ENCODE measurements around the gene SPATA19.

Gene SPATA19

GRCh38 chr11:133860151-133860550 lies 14.8 kb upstream of the SPATA19 start:
- TF ChIP-seq POLR2AphosphoS5 (IDR thresholded peaks at IDR 0.05; ENCODE audit: low read depth, low read length) (no peak), REST (IDR thresholded peaks at IDR 0.05; ENCODE audit: insufficient read depth in 1 of 2, low read depth in 2 of 2, low read length in 2 of 2) (no peak), FOXP2 (optimal IDR thresholded peaks at IDR 0.05; ENCODE audit: borderline replicate concordance, extremely low read depth, extremely low read length, insufficient read depth) (no peak), SIN3A (IDR thresholded peaks at IDR 0.05; ENCODE audit: borderline replicate concordance, insufficient read depth, low read length) (no peak), TAF1 (IDR thresholded peaks at IDR 0.05; ENCODE audit: borderline replicate concordance, insufficient read depth, low read length) (no peak)

- no peak for TF ChIP-seq REST (IDR thresholded peaks at IDR 0.05; ENCODE audit: insufficient read depth in 1 of 2, low read depth in 2 of 2, low read length in 2 of 2)
- no peak for TF ChIP-seq POLR2AphosphoS5 (IDR thresholded peaks at IDR 0.05; ENCODE audit: low read depth, low read length)
- no peak for TF ChIP-seq SIN3A (IDR thresholded peaks at IDR 0.05; ENCODE audit: borderline replicate concordance, insufficient read depth, low read length)
- no peak for TF ChIP-seq FOXP2 (optimal IDR thresholded peaks at IDR 0.05; ENCODE audit: borderline replicate concordance, extremely low read depth, extremely low read length, insufficient read depth)
- no peak for TF ChIP-seq TAF1 (IDR thresholded peaks at IDR 0.05; ENCODE audit: borderline replicate concordance, insufficient read depth, low read length)
These were observed 1.1 kb downstream of the SPATA19 start for GRCh38 chr11:133844217-133844616.

GRCh38 chr11:133843454-133843987 lies 1.8 kb downstream of the SPATA19 start:
- TF ChIP-seq SIN3A (IDR thresholded peaks at IDR 0.05; ENCODE audit: borderline replicate concordance, insufficient read depth, low read length), result no peak
- no peak for TF ChIP-seq TAF1 (IDR thresholded peaks at IDR 0.05; ENCODE audit: borderline replicate concordance, insufficient read depth, low read length)
- TF ChIP-seq REST (IDR thresholded peaks at IDR 0.05; ENCODE audit: insufficient read depth in 1 of 2, low read depth in 2 of 2, low read length in 2 of 2), result no peak
- no peak for TF ChIP-seq POLR2AphosphoS5 (IDR thresholded peaks at IDR 0.05; ENCODE audit: low read depth, low read length)
- TF ChIP-seq FOXP2 (optimal IDR thresholded peaks at IDR 0.05; ENCODE audit: borderline replicate concordance, extremely low read depth, extremely low read length, insufficient read depth), result no peak

GRCh38 chr11:133842730-133843129 lies 2.6 kb downstream of the SPATA19 start:
- TF ChIP-seq REST (IDR thresholded peaks at IDR 0.05; ENCODE audit: insufficient read depth in 1 of 2, low read depth in 2 of 2, low read length in 2 of 2) (no peak), SIN3A (IDR thresholded peaks at IDR 0.05; ENCODE audit: borderline replicate concordance, insufficient read depth, low read length) (no peak), TAF1 (IDR thresholded peaks at IDR 0.05; ENCODE audit: borderline replicate concordance, insufficient read depth, low read length) (no peak), POLR2AphosphoS5 (IDR thresholded peaks at IDR 0.05; ENCODE audit: low read depth, low read length) (no peak), FOXP2 (optimal IDR thresholded peaks at IDR 0.05; ENCODE audit: borderline replicate concordance, extremely low read depth, extremely low read length, insufficient read depth) (no peak)

- no peak for TF ChIP-seq FOXP2 (optimal IDR thresholded peaks at IDR 0.05; ENCODE audit: borderline replicate concordance, extremely low read depth, extremely low read length, insufficient read depth)
- no peak for TF ChIP-seq SIN3A (IDR thresholded peaks at IDR 0.05; ENCODE audit: borderline replicate concordance, insufficient read depth, low read length)
- TF ChIP-seq TAF1 (IDR thresholded peaks at IDR 0.05; ENCODE audit: borderline replicate concordance, insufficient read depth, low read length), result no peak
- TF ChIP-seq REST (IDR thresholded peaks at IDR 0.05; ENCODE audit: insufficient read depth in 1 of 2, low read depth in 2 of 2, low read length in 2 of 2), result no peak
- TF ChIP-seq POLR2AphosphoS5 (IDR thresholded peaks at IDR 0.05; ENCODE audit: low read depth, low read length), result no peak
These were observed 3.3 kb downstream of the SPATA19 start for GRCh38 chr11:133842053-133842452.

Measured in PFSK-1 (cell line).